ENCODE results near the gene ZNF23. TPM values are rescaled to one million over a fixed set of nuclear protein-coding genes. Genes with fewer than 3 reads are reported as not detected.

ZNF23 gene
- total and polyA plus RNA-seq, 10 of the 15 experiments (the other 5 are each of a cell fraction or from before 2014, with no cell fraction given), result 3.6 to 11.5 (median 8.7) TPM

GRCh38 chr16:71482569-71482968 lies 20.5 kb upstream of the ZNF23 start:
- H3K9ac ChIP-seq (ENCODE audit: control insufficient read depth, insufficient read depth, low read length), result no peak overlapping the region
- H4K20me1 ChIP-seq (ENCODE audit: control insufficient read depth, insufficient read depth), result no peaks in the 10 kb centered on the region
- RAD21 ChIA-PET (ENCODE audit: unreplicated experiment), result interaction anchor here (1.7 kb wide), 1 partner anchor 20 kb away, joined by 4 read pairs; the partner anchor contains the start of gene ZNF23
- SMC1A ChIA-PET (ENCODE audit: uncharacterized antibody, unreplicated experiment), result interaction anchor here (0.9 to 2.8 kb wide), 4 partner anchors 17 to 128 kb away, joined by 4 to 10 read pairs (median 7); no protein-coding TSS in a partner anchor
- H2AFZ ChIP-seq (ENCODE audit: control insufficient read depth, low read depth, low read length), result no peak overlapping the region
- no peaks in the 10 kb centered on the region for H3K9me3 ChIP-seq (replicated peaks; ENCODE audit: control insufficient read depth, insufficient read depth, low read length)
- in situ Hi-C loops (cut with MboI) (no loop called here), intact Hi-C loops (cut with micrococcal nuclease; ENCODE audit: unreplicated experiment) (no loop called here)
- CTCF ChIA-PET, result interaction anchor here (1.4 to 1.9 kb wide), 2 partner anchors 19 to 128 kb away, joined by 6 to 7 read pairs; no protein-coding TSS in a partner anchor
- TF ChIP-seq CUX1 (IDR thresholded peaks at IDR 0.05; ENCODE audit: insufficient replicate concordance, low read depth, low read length) (no peak), E2F8 (IDR thresholded peaks at IDR 0.05; ENCODE audit: low read depth, partially characterized antibody) (no peak), NR2F1 (conservative IDR thresholded peaks at IDR 0.05) (no peak), LARP7 (IDR thresholded peaks at IDR 0.05) (no peak), MEF2B (IDR thresholded peaks at IDR 0.05; ENCODE audit: partially characterized antibody, poor library complexity, severe bottlenecking) (no peak), NFYA (IDR thresholded peaks at IDR 0.05; ENCODE audit: borderline replicate concordance, low read depth, low read length) (no peak), SMAD5 (IDR thresholded peaks at IDR 0.05; ENCODE audit: low read depth) (no peak)
- H3K27me3 ChIP-seq (replicated peaks in 1 of 2; ENCODE audit: control insufficient read depth in 2 of 2, insufficient read depth in 2 of 2, low read length in 1 of 2), result no peaks in the 10 kb centered on the region
- no peak overlapping the region for H3K27ac ChIP-seq (ENCODE audit: control insufficient read depth, insufficient read depth)
- POLR2A ChIA-PET, result no interaction called here
- 67% methylated on average over 5 of the region's 5 CpGs for WGBS (ENCODE audit: insufficient coverage, insufficient replicate concordance, low lambda C conversion rate, missing lambda C conversion rate)
- ATAC-seq (no peak), FAIRE-seq (no peak), DNase-seq (ENCODE audit: low read depth, low spot score) (no peak)
- no peak overlapping the region for H3K4me3 ChIP-seq
- H3K4me2 ChIP-seq (ENCODE audit: control insufficient read depth, insufficient read depth), result no peak overlapping the region
- peaks cover 1% of the 10 kb centered on the region; the same call in 1 of the 2 replicates for H3K79me2 ChIP-seq (ENCODE audit: control insufficient read depth, insufficient read depth, low read length)
- no peaks in the 10 kb centered on the region for H3K36me3 ChIP-seq (ENCODE audit: control insufficient read depth in 2 of 2, insufficient read depth in 2 of 2, low read length in 1 of 2)
- peaks cover 3% of the 10 kb centered on the region; the same call in 1 of the 2 replicates for H3K4me1 ChIP-seq (ENCODE audit: control insufficient read depth, insufficient read depth, low read length)
- no TSS peak for BruUV-seq (replicated peaks)

Data from GM12878 (cell line).